ENCODE data around the gene MFAP3L.

Gene MFAP3L

GRCh38 chr4:169968999-169969398, 57.2 kb downstream of the MFAP3L start:
- TF ChIP-seq CTCF (IDR thresholded peaks at IDR 0.05) = no peak

DNA sequence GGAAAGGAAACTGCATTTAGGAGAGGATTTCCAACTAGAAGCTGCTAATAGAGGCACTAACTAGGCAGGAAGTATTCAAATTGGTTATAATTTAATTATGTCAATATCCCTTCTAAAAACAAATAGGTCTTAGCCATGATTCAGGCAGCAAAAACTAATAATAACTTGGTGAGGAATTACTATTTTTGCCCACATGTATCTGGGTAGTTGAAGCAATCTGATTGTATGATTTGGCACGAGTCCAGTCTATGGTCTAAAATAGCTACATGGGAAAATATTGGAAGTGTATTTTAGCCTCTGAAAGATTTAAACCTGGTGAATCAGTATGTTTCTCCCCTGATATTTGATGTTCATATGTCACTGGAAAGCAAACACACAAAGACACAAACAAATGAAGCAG, 62.2 kb downstream of the MFAP3L start:
- TF ChIP-seq CTCF (IDR thresholded peaks at IDR 0.05) = no peak

DNA sequence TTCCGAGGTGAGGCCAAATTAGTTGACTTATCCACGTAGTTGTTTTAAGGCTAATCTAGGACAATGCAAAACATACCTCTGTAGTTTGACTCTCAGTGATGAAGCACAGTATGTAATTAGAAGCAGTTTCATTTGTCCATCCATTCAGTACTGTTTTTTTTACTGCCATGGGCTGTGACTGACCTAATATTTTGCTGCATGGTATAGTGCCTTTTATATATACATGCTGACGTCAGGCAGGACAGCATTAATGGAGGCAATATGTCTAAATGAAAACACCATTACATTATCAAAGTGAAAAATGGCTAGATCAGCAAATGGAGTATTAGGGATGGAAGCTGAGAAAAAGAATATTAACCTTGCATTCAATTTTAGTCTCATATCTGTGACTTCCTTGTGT, 66.9 kb downstream of the MFAP3L start:
- TF ChIP-seq CTCF (IDR thresholded peaks at IDR 0.05) = no peak

DNA sequence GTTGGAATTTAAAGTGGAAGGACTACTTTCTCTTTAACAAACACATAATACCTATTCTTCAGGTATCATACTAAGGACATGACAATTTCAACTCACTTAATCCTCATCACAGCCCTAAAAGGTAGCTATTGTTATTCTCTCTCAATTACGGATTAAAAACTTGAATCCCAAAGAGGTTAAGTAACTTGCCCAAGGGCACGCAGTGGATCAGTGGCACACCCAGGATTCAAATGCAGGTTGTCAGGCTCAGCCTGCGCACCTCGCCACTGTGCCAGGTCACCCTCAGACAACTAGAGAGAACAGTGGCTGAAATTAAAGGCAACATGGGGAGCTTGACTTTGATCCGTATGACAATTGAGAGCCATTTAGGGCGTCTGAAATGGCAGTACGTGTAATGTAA, 67.6 kb downstream of the MFAP3L start:
- TF ChIP-seq CTCF (IDR thresholded peaks at IDR 0.05) = no peak

DNA sequence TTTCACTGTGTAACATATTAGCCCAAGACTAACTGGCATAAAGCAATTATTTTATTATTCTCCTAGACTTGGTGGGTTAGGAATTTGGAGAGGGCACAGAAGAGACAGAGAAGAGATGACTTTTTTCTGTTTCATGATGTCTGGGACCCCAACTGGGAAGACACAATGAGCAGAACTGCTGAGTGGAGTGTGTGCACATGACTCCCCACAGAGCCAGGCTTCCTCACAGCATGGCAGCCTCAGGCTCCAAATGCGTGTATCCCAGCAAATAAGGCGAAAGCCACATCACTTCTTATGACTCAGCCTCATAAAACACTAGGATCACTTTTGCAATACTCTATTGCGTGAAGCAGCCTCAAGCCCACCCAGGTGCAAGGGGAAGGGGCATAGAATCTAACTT, 68.4 kb downstream of the MFAP3L start:
- TF ChIP-seq CTCF (IDR thresholded peaks at IDR 0.05) = no peak

- TF ChIP-seq CTCF (IDR thresholded peaks at IDR 0.05) = no peak
Measured at GRCh38 chr4:169956091-169956843, 69.9 kb downstream of the MFAP3L start.

- no peak for TF ChIP-seq CTCF (IDR thresholded peaks at IDR 0.05)
Measured at GRCh38 chr4:169955521-169955920, 70.7 kb downstream of the MFAP3L start.

Data from LNCAP (cell line).